Measurements from ENCODE around the gene TOMM22. TPM values are rescaled to one million over a fixed set of nuclear protein-coding genes. Genes with fewer than 3 reads are reported as not detected.
A peak's percentile ranks its signal among the peaks of the same experiment; 100 is the strongest.

TOMM22 gene
- total RNA-seq, 4 donors from 2014 or later = 15.6 to 56.2 (median 36.7) TPM

DNA sequence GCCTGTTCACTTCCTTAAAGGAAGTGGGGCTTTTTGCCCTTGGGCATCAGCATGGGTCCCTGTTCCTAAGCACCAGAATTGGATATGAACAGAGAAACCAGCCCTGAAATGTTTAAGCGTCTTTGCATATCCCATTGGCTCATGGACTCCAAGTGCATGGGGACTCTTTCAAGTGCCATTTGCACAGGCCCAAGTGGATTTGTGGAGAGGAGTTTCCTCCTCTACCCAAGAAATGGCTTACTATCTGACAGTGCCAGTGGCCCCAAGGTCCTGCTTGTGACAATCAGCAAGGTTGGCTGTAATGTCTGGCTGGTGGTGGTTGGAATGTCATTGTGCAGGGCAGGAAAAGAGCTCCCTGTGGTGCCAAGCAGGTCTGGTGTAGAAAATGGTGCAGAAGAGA is 4.0 kb downstream of the TOMM22 start:
- Histone ChIP-seq H3K4me3 (no peak overlapping the region), H3K27me3 (no peaks in the 10 kb centered on the region), H3K9me3 (no peaks in the 10 kb centered on the region), H3K4me1 (peaks cover 17% of the 10 kb centered on the region), H3K36me3 (peaks cover 66% of the 10 kb centered on the region), H3K27ac (no peak overlapping the region)
- TF ChIP-seq POLR2AphosphoS5 (IDR thresholded peaks at IDR 0.05) (no peak), POLR2A (IDR thresholded peaks at IDR 0.05) (no peak), EP300 (IDR thresholded peaks at IDR 0.05) (no peak)
- TF ChIP-seq, protein P1, sequence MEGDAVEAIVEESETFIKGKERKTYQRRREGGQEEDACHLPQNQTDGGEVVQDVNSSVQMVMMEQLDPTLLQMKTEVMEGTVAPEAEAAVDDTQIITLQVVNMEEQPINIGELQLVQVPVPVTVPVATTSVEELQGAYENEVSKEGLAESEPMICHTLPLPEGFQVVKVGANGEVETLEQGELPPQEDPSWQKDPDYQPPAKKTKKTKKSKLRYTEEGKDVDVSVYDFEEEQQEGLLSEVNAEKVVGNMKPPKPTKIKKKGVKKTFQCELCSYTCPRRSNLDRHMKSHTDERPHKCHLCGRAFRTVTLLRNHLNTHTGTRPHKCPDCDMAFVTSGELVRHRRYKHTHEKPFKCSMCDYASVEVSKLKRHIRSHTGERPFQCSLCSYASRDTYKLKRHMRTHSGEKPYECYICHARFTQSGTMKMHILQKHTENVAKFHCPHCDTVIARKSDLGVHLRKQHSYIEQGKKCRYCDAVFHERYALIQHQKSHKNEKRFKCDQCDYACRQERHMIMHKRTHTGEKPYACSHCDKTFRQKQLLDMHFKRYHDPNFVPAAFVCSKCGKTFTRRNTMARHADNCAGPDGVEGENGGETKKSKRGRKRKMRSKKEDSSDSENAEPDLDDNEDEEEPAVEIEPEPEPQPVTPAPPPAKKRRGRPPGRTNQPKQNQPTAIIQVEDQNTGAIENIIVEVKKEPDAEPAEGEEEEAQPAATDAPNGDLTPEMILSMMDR (IDR thresholded peaks at IDR 0.05) = no peak
- WGBS = 73% methylated on average over 1 of the region's 1 CpG
- DNase-seq (ENCODE audit: low spot score in 2 of 2) = no peak

DNA sequence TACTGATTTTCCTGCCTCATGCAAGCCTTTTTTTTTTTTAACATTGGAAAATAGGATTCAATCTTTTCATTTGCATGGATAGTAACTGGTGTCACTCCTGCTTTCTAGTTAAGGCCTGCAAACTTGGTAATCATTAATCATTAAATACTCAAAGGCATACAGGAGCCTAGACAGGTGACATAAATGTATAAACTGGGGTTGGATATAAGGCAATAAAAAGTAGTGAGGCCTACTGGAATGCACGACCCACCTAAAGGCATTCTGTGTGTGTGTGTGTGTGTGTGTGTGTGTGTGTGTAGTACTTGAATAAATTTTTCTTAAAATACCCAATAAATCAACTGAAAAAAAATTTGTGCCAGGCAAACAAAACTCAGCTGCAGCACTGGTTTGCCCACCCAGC is 7.9 kb downstream of the TOMM22 start:
- Histone ChIP-seq H3K27me3 (no peaks in the 10 kb centered on the region), H3K4me1 (peaks cover 6% of the 10 kb centered on the region), H3K36me3 (peaks cover 54% of the 10 kb centered on the region), H3K9me3 (no peaks in the 10 kb centered on the region), H3K4me3 (no peak overlapping the region), H3K27ac (no peak overlapping the region)
- no peak for DNase-seq (ENCODE audit: low spot score in 2 of 2)
- WGBS = 53% methylated on average over 1 of the region's 1 CpG
- TF ChIP-seq POLR2AphosphoS5 (IDR thresholded peaks at IDR 0.05) = no peak
- TF ChIP-seq, protein P1 (IDR thresholded peaks at IDR 0.05) = no peak
- TF ChIP-seq POLR2A (IDR thresholded peaks at IDR 0.05) = no peak
- TF ChIP-seq EP300 (IDR thresholded peaks at IDR 0.05) = no peak

DNA sequence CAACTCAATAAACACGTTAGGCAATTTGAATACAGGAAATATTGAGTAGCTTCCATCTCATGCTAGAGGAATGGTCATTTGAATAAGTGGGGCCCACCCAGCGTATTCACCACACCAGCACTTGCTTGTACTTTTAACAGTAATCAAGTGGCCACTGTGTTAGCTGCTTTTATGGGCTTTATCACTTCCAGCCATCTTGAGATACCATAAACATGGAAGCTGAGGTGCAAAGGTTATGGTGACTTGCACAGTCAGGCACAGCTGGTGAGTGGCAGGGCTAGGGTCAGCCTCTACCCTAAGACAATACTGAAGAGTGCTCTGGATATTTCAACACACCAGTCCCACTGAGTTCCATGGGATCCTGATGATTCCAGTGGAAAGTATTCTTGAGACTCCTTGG is 12.3 kb downstream of the TOMM22 start:
- H3K4me3 ChIP-seq = no peak overlapping the region
- TF ChIP-seq POLR2AphosphoS5 (IDR thresholded peaks at IDR 0.05) = no peak
- no peak for TF ChIP-seq POLR2A (IDR thresholded peaks at IDR 0.05)
- TF ChIP-seq EP300 (IDR thresholded peaks at IDR 0.05) = no peak
- TF ChIP-seq, protein P1 (IDR thresholded peaks at IDR 0.05) = no peak
- no peaks in the 10 kb centered on the region for H3K9me3 ChIP-seq
- DNase-seq (ENCODE audit: low spot score in 2 of 2) = no peak
- H3K4me1 ChIP-seq = peaks cover 49% of the 10 kb centered on the region
- peaks cover 14% of the 10 kb centered on the region for H3K36me3 ChIP-seq
- 85% methylated on average over 2 of the region's 2 CpGs for WGBS
- no peak overlapping the region for H3K27ac ChIP-seq
- no peaks in the 10 kb centered on the region for H3K27me3 ChIP-seq

DNA sequence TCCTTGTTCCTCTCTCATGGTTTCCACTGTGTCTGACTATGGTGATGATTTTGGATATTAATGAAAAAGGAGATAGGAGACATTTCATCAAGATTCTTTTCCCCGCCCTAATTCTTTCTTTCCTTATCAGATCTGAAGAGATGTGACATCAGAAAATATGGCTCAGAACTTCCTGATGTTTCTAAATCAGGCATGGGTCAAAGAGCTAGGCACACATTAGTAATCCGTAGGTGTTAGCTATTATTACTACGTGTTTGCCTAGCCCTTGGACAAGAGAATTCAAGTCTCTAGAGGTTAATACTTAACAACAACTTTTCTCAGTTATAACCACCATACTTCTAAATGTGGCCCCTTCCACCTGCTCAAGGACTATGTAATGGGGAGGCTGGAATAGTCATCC is 13.2 kb downstream of the TOMM22 start:
- DNase-seq (ENCODE audit: low spot score in 2 of 2) = no peak
- Histone ChIP-seq H3K27me3 (no peaks in the 10 kb centered on the region), H3K36me3 (peaks cover 5% of the 10 kb centered on the region), H3K9me3 (no peaks in the 10 kb centered on the region), H3K27ac (no peak overlapping the region), H3K4me1 (peaks cover 58% of the 10 kb centered on the region), H3K4me3 (no peak overlapping the region)
- TF ChIP-seq POLR2AphosphoS5 (IDR thresholded peaks at IDR 0.05) (no peak), EP300 (IDR thresholded peaks at IDR 0.05) (no peak), POLR2A (IDR thresholded peaks at IDR 0.05) (no peak)
- TF ChIP-seq, protein P1 (IDR thresholded peaks at IDR 0.05) = no peak
- 51% methylated on average over 3 of the region's 3 CpGs for WGBS

DNA sequence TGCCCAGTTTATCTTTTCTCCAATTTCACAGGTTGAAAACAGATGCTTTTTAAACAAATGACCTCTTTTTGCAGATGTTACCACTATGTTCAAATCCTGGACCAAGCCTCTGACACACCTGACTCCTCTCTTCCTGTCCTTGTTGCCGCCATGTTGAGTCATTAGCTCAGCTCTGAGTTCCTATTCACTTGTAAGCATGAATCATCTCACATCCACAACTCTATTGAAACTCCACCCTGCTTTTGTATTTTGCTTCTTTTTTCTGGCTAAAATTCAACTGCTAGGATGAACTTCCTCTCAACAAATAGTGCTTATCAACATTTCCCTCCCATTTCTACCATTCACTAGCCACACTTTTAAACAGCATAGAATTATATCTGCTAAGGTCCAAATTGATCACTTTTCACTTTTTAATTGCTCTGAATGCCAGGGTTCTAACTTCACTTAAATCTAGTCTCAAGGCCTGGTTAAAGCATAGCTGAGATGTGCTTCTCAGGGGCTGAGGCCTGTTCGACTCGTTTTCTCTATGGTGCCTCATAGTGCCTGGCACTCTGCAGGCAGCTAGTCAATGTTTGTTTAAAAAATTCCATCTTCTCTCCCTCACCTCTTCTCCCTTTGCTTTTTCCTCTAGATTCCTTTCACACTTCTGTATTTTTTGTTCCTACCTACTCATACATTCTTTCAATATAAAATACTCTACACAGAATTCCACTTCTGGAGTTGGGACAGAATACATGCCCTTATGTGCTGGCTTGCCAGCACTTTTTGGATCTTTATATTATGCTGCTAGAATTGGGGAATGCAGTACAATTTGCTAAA is 15.1 kb downstream of the TOMM22 start:
- 28% methylated on average over 3 of the region's 3 CpGs for WGBS
- Histone ChIP-seq H3K4me1 (peaks cover 65% of the 10 kb centered on the region), H3K4me3 (no peak overlapping the region), H3K36me3 (no peaks in the 10 kb centered on the region), H3K27me3 (no peaks in the 10 kb centered on the region), H3K9me3 (no peaks in the 10 kb centered on the region), H3K27ac (peak overlapping the region; percentile 61)
- no peak for DNase-seq (ENCODE audit: low spot score in 2 of 2)
- TF ChIP-seq, protein P1 (IDR thresholded peaks at IDR 0.05) = no peak
- TF ChIP-seq POLR2AphosphoS5 (IDR thresholded peaks at IDR 0.05) (no peak), EP300 (IDR thresholded peaks at IDR 0.05) (no peak), POLR2A (IDR thresholded peaks at IDR 0.05) (no peak)
